Kidney (tissue), 14 donors: ENCODE measurements around the gene ZNF32. TPM values are rescaled to one million over a fixed set of nuclear protein-coding genes. Genes with fewer than 3 reads are reported as not detected.
"Not testable (repeated sequence)": the region's sequence is repeated elsewhere in the genome, so short reads cannot be mapped to it uniquely, and the experiment has no call there.

Experiments used
- DNase-seq, 5 donors: peaks; one replicate each; pipeline ENCODE4 v3.0.0-alpha.2; 2013 to 2020
- FAIRE-seq: peaks from 2 replicates; lab custom pipeline; 2012; peaks lifted over from hg19 to GRCh38; lab: Jason Lieb, UNC
- H3K27ac ChIP-seq, 2 donors: one replicate each; pipeline ENCODE4 v1.7.0; 2013; ENCODE audit warnings: low read depth in 2 of 2, low read length in 2 of 2, inconsistent platforms in 1 of 2
- H3K27me3 ChIP-seq: one replicate; pipeline ENCODE4 v1.7.1; 2013; ENCODE audit warnings: low read length, inconsistent platforms; ENCODE audit not compliant: control insufficient read depth, insufficient read depth
- H3K36me3 ChIP-seq, 3 donors: one replicate each; pipeline versions ENCODE4 v1.7.0 to v1.7.1; 2013; ENCODE audit warnings: low read length in 3 of 3, control low read depth in 1 of 3, inconsistent platforms in 1 of 3; ENCODE audit not compliant: insufficient read depth in 3 of 3, control insufficient read depth in 2 of 3
- H3K4me1 ChIP-seq, 3 donors: one replicate each; pipeline versions ENCODE4 v1.7.0 to v1.7.1; 2013; ENCODE audit warnings: low read length in 3 of 3, inconsistent platforms in 1 of 3, low read depth in 1 of 3; ENCODE audit not compliant: control insufficient read depth in 2 of 3, insufficient read depth in 2 of 3
- H3K4me3 ChIP-seq, 3 donors: one replicate each; pipeline versions ENCODE4 v1.7.0 to v1.8.1; 2013; ENCODE audit warnings: low read length in 3 of 3, control low read depth in 1 of 3, inconsistent platforms in 1 of 3
- H3K9ac ChIP-seq, 3 donors: one replicate each; pipeline versions ENCODE4 v1.7.0 to v1.7.1; 2013; ENCODE audit warnings: low read length in 3 of 3, control low read depth in 1 of 3, inconsistent platforms in 1 of 3
- H3K9me3 ChIP-seq, 3 donors: one replicate each; pipeline versions ENCODE4 v1.7.0 to v1.7.1; 2013; ENCODE audit warnings: low read length in 3 of 3, control low read depth in 1 of 3, inconsistent platforms in 1 of 3; ENCODE audit not compliant: control insufficient read depth in 2 of 3, insufficient read depth in 1 of 3
- intact Hi-C: fragments of 100-400 bp; cut with DNase I; formaldehyde crosslinking; loops from one replicate; pipeline ENCODE4 v1.11.1; 2022
- polyA plus RNA-seq: library from polyadenylated mRNA; stranded (reverse); fragments of 350-450 nt; fragmentation: Illumina TruSeq; extraction: RNeasy Lipid Tissue Mini Kit (QIAGEN cat#74804); gene quantifications from one replicate; pipeline ENCODE4 v1.2.3, GENCODE V29; 2014; ENCODE audit warnings: low read depth, low replicate concordance; ENCODE audit not compliant: insufficient read depth
- total RNA-seq: library from RNA; stranded (reverse); fragmentation: NEBNext Ultra II Directional; extraction: Animal tissue kit (Norgen Biotek cat#: 25700); gene quantifications from one replicate; pipeline ENCODE4 v1.2.1, GENCODE V29; 2021
- TF ChIP-seq, protein P1 (sequence below): IDR thresholded peaks from 3 replicates; pipeline ENCODE4 v1.5.1; 2012; ENCODE audit warnings: mild to moderate bottlenecking, moderate library complexity, borderline replicate concordance; ENCODE audit not compliant: insufficient read depth; ENCODE audit errors: extremely low read depth
- donor health status: control.
- donor health status: control.
- donor health status: control.
- donor health status: control.
- donor health status: control.
- donor health status: DM: yes; HTN: yes; CAD: no.
- donor health status: Normal renal cell carcinoma (clear cell type).

ZNF32 gene
- total and polyA plus RNA-seq, 2 donors from 2014 or later: 35.0 to 73.7 TPM

DNA sequence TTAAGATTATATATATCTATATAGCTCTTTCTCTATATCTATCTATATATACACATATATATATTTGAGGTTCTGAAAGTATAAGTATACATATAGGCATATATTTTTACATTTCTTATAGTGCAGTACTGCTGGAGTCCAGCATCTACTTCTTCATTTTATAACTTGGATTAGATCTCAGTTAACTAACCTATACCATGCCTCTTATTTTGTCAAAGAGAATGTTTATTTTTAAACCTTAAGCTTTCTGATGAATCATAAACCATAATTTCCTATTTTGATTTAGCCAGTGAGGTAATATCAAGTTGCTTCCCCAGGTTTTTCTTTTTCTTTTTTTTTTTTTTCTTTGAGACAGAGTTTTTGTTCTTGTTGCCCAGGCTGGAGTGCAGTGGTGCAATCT lies 8.1 kb downstream of the ZNF32 start:
- FAIRE-seq: no peak
- H3K27me3 ChIP-seq: no peaks in the 10 kb centered on the region
- TF ChIP-seq, protein P1, sequence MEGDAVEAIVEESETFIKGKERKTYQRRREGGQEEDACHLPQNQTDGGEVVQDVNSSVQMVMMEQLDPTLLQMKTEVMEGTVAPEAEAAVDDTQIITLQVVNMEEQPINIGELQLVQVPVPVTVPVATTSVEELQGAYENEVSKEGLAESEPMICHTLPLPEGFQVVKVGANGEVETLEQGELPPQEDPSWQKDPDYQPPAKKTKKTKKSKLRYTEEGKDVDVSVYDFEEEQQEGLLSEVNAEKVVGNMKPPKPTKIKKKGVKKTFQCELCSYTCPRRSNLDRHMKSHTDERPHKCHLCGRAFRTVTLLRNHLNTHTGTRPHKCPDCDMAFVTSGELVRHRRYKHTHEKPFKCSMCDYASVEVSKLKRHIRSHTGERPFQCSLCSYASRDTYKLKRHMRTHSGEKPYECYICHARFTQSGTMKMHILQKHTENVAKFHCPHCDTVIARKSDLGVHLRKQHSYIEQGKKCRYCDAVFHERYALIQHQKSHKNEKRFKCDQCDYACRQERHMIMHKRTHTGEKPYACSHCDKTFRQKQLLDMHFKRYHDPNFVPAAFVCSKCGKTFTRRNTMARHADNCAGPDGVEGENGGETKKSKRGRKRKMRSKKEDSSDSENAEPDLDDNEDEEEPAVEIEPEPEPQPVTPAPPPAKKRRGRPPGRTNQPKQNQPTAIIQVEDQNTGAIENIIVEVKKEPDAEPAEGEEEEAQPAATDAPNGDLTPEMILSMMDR: no peak
- DNase-seq: no peak
- intact Hi-C loops: no loop called here
- H3K27ac ChIP-seq: no peak overlapping the region
- H3K9ac ChIP-seq: no peak overlapping the region
- H3K9me3 ChIP-seq: peaks cover 8 to 55% (median 21%) of the 10 kb centered on the region in 3 donors
- H3K4me1 ChIP-seq: no peaks in the 10 kb centered on the region
- peaks cover 10 to 26% (median 21%) of the 10 kb centered on the region in 3 donors for H3K36me3 ChIP-seq
- H3K4me3 ChIP-seq: no peak overlapping the region

DNA sequence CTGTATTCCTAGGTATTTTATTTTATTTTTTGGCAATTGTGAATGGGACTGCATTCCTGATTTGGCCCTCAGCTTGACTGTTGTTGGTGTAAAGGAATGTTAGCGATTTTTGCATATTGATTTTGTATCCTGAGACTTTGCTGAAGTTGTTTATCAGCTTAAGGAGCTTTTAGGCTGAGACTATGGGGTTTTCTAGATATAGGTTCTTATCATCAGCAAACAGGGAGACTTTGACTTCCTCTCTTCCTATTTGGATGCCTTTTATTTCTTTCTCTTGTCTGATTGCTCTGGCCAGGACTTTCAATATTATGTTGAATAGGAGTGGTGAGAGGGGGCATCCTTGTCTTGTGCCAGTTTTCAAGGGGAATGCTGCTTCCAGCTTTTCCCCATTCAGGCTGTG lies 12.9 kb downstream of the ZNF32 start:
- H3K9me3 ChIP-seq: peaks cover 0 to 14% (median 0%) of the 10 kb centered on the region in 3 donors

DNA sequence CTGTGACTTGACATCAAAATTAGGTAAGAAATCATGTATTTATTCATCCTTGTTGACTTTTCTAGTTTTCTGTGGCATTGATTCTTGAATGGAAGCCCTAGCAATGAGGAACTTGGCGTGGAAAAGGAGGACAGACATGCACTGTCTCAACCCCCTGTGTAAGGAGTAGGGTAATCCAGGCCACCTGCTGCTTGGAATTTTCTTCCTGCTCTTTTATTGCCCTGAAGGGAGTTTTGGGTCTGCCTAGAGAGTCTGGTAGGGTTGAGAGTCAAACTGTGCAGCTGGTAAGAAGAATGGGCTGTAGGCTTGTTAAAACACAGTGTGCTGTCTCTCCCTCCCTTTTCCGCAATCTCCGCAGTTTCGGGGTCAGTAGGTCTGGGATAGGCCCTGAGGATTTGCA lies 19.7 kb downstream of the ZNF32 start:
- TF ChIP-seq, protein P1: no peak
- Histone ChIP-seq H3K4me3 (no peak overlapping the region), H3K27ac (no peak overlapping the region), H3K4me1 (no peaks in the 10 kb centered on the region), H3K9me3 (no peaks in the 10 kb centered on the region), H3K36me3 (no peaks in the 10 kb centered on the region), H3K27me3 (no peaks in the 10 kb centered on the region), H3K9ac (no peak overlapping the region)
- intact Hi-C loops: no loop called here
- FAIRE-seq: no peak
- DNase-seq: no peak

More for the DNA sequence above, 12.9 kb downstream of the ZNF32 start:
- DNase-seq, H3K27ac ChIP-seq, H3K27me3 ChIP-seq, H3K4me1 ChIP-seq, intact Hi-C loops, H3K36me3 ChIP-seq, H3K9ac ChIP-seq, FAIRE-seq, H3K4me3 ChIP-seq: not testable (repeated sequence)

DNA sequence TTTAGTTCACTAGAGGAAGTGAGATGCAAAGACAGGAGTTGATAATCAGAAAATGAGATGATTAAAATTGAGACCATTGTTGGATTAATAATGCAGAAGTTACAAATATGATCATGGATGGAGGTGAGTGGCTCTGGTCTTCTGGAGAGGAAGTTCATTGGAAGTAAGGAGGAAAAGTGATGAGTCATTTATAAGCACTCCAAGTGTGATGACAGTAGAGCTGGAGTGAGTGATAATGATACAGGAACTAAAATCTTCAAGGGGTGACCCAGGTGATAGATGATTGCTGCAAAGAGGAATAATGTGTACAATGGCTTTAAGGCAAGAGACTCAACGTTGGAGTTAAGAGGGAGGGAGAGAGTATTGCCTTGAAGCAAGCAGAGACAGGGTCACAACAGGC lies 20.7 kb downstream of the ZNF32 start:
- FAIRE-seq (no peak), DNase-seq (no peak)
- TF ChIP-seq, protein P1: no peak
- H3K36me3 ChIP-seq: no peaks in the 10 kb centered on the region
- no peaks in the 10 kb centered on the region for H3K9me3 ChIP-seq
- intact Hi-C loops: no loop called here
- H3K4me3 ChIP-seq: no peak overlapping the region
- no peak overlapping the region for H3K9ac ChIP-seq
- no peak overlapping the region for H3K27ac ChIP-seq
- H3K4me1 ChIP-seq: no peaks in the 10 kb centered on the region
- no peaks in the 10 kb centered on the region for H3K27me3 ChIP-seq
